Muscle of leg (tissue), 11 donors: ENCODE data around the gene CNNM2. TPM values are rescaled to one million over a fixed set of nuclear protein-coding genes. Genes with fewer than 3 reads are reported as not detected.
A peak's percentile ranks its signal among the peaks of the same experiment; 100 is the strongest.

Experiments used
- DNase-seq: peaks from one replicate; pipeline ENCODE4 v3.0.0; 2013
- H3K27ac ChIP-seq: one replicate; pipeline ENCODE4 v1.5.1; 2013; ENCODE audit warnings: mild to moderate bottlenecking, low read length, control low read depth
- H3K27me3 ChIP-seq: one replicate; pipeline ENCODE4 v1.6.1; 2013; ENCODE audit warnings: low read length; ENCODE audit not compliant: control insufficient read depth, insufficient read depth
- H3K36me3 ChIP-seq: one replicate; pipeline ENCODE4 v1.6.1; 2013; ENCODE audit warnings: low read length; ENCODE audit not compliant: control insufficient read depth, insufficient read depth
- H3K4me1 ChIP-seq: one replicate; pipeline ENCODE4 v1.6.1; 2013; ENCODE audit warnings: low read length; ENCODE audit not compliant: control insufficient read depth, insufficient read depth
- H3K4me3 ChIP-seq: one replicate; pipeline ENCODE4 v1.5.1; 2013; ENCODE audit warnings: low read length, control low read depth
- H3K9me3 ChIP-seq: replicated peaks from 2 replicates; pipeline ENCODE4 v1.6.1; 2013; ENCODE audit warnings: low read depth, low read length; ENCODE audit not compliant: control insufficient read depth
- WGBS: methylation state at CpG from one replicate; pipeline ENCODE4 v1.1.5; 2013; ENCODE audit warnings: missing lambda C conversion rate; ENCODE audit not compliant: insufficient coverage; 5-methylcytosine and 5-hydroxymethylcytosine counted together
- polyA plus RNA-seq, 8 donors: library from polyadenylated mRNA; unstranded; fragments of 120-200 nt; gene quantifications; one replicate each; pipeline versions ENCODE4 v1.2.1 to v1.2.3, GENCODE V29; 2013; ENCODE audit warnings: inconsistent platforms in 1 of 8, low replicate concordance in 1 of 8; ENCODE audit not compliant: insufficient read length in 8 of 8, insufficient read depth in 1 of 8
- total RNA-seq: library from RNA; stranded (reverse); fragments of 120-200 nt; gene quantifications from one replicate; pipeline ENCODE4 v1.2.4, GENCODE V29; 2013

The CNNM2 gene
- total and polyA plus RNA-seq, 9 donors, result 2.0 to 4.2 (median 3.5) TPM

- Histone ChIP-seq H3K9me3 (no peaks in the 10 kb centered on the region), H3K36me3 (no peaks in the 10 kb centered on the region), H3K4me3 (no peak overlapping the region), H3K4me1 (no peaks in the 10 kb centered on the region), H3K27me3 (no peaks in the 10 kb centered on the region), H3K27ac (no peak overlapping the region)
- WGBS, result no CpG with 5 or more reads among the region's 5 CpGs
- no peak for DNase-seq
Measured at GRCh38 chr10:103021900-103022293, 103.8 kb downstream of the CNNM2 start.

GRCh38 chr10:103025696-103026095 is 107.6 kb downstream of the CNNM2 start:
- H3K27me3 ChIP-seq, result no peaks in the 10 kb centered on the region
- no peaks in the 10 kb centered on the region for H3K4me1 ChIP-seq
- H3K9me3 ChIP-seq, result no peaks in the 10 kb centered on the region
- no peak for DNase-seq
- no peak overlapping the region for H3K4me3 ChIP-seq
- H3K36me3 ChIP-seq, result no peaks in the 10 kb centered on the region
- no peak overlapping the region for H3K27ac ChIP-seq
- WGBS, result no CpG with 5 or more reads among the region's 2 CpGs

- DNase-seq, result no peak
- H3K4me1 ChIP-seq, result no peaks in the 10 kb centered on the region
- H3K4me3 ChIP-seq, result no peak overlapping the region
- no CpG with 5 or more reads among the region's 2 CpGs for WGBS
- H3K9me3 ChIP-seq, result no peaks in the 10 kb centered on the region
- H3K36me3 ChIP-seq, result no peaks in the 10 kb centered on the region
- no peaks in the 10 kb centered on the region for H3K27me3 ChIP-seq
- no peak overlapping the region for H3K27ac ChIP-seq
Measured at GRCh38 chr10:103038570-103038969, 120.5 kb downstream of the CNNM2 start.

- H3K4me1 ChIP-seq, result peaks cover 4% of the 10 kb centered on the region
- no peaks in the 10 kb centered on the region for H3K36me3 ChIP-seq
- WGBS, result 75% methylated on average over 3 of the region's 4 CpGs
- H3K4me3 ChIP-seq, result no peak overlapping the region
- H3K9me3 ChIP-seq, result no peaks in the 10 kb centered on the region
- H3K27ac ChIP-seq, result no peak overlapping the region
- no peak for DNase-seq
- H3K27me3 ChIP-seq, result no peaks in the 10 kb centered on the region
Measured at GRCh38 chr10:103040418-103040817, 122.3 kb downstream of the CNNM2 start.

- 61% methylated on average over 3 of the region's 6 CpGs for WGBS
- no peaks in the 10 kb centered on the region for H3K27me3 ChIP-seq
- no peaks in the 10 kb centered on the region for H3K9me3 ChIP-seq
- H3K4me3 ChIP-seq, result no peak overlapping the region
- no peak overlapping the region for H3K27ac ChIP-seq
- H3K4me1 ChIP-seq, result peaks cover 4% of the 10 kb centered on the region
- H3K36me3 ChIP-seq, result no peaks in the 10 kb centered on the region
- DNase-seq, result no peak
Measured at GRCh38 chr10:103041391-103041790, 123.3 kb downstream of the CNNM2 start.

GRCh38 chr10:103042129-103042528 is 124.0 kb downstream of the CNNM2 start:
- 71% methylated on average over 4 of the region's 5 CpGs for WGBS

GRCh38 chr10:103042908-103043307 is 124.8 kb downstream of the CNNM2 start:
- Histone ChIP-seq H3K9me3 (no peaks in the 10 kb centered on the region), H3K4me1 (peaks cover 4% of the 10 kb centered on the region), H3K36me3 (no peaks in the 10 kb centered on the region), H3K27me3 (no peaks in the 10 kb centered on the region), H3K4me3 (no peak overlapping the region), H3K27ac (no peak overlapping the region)
- no peak for DNase-seq
- WGBS, result 73% methylated on average over 4 of the region's 7 CpGs

More at GRCh38 chr10:103042129-103042528, 124.0 kb downstream of the CNNM2 start:
- peaks cover 4% of the 10 kb centered on the region for H3K4me1 ChIP-seq
- no peaks in the 10 kb centered on the region for H3K27me3 ChIP-seq
- no peak overlapping the region for H3K4me3 ChIP-seq
- no peaks in the 10 kb centered on the region for H3K9me3 ChIP-seq
- no peaks in the 10 kb centered on the region for H3K36me3 ChIP-seq
- no peak overlapping the region for H3K27ac ChIP-seq
- no peak for DNase-seq

- peak overlapping the region; percentile 67 for H3K27ac ChIP-seq
- H3K4me3 ChIP-seq, result no peak overlapping the region
Measured at GRCh38 chr10:103044942-103045489, 126.9 kb downstream of the CNNM2 start.

GRCh38 chr10:103045961-103046360 is 127.9 kb downstream of the CNNM2 start:
- Histone ChIP-seq H3K36me3 (no peaks in the 10 kb centered on the region), H3K9me3 (no peaks in the 10 kb centered on the region), H3K27me3 (no peaks in the 10 kb centered on the region), H3K4me1 (peaks cover 4% of the 10 kb centered on the region), H3K4me3 (no peak overlapping the region), H3K27ac (no peak overlapping the region)
- no peak for DNase-seq
- WGBS, result no CpG with 5 or more reads among the region's 3 CpGs

More at GRCh38 chr10:103044942-103045489, 126.9 kb downstream of the CNNM2 start:
- Histone ChIP-seq H3K36me3 (no peaks in the 10 kb centered on the region), H3K27me3 (no peaks in the 10 kb centered on the region), H3K9me3 (no peaks in the 10 kb centered on the region), H3K4me1 (peaks cover 4% of the 10 kb centered on the region)
- WGBS, result 80% methylated on average over 1 of the region's 8 CpGs
- peak; percentile 75 for DNase-seq

- no CpG with 5 or more reads among the region's 3 CpGs for WGBS
- Histone ChIP-seq H3K36me3 (no peaks in the 10 kb centered on the region), H3K4me3 (no peak overlapping the region), H3K27ac (no peak overlapping the region), H3K27me3 (no peaks in the 10 kb centered on the region), H3K9me3 (no peaks in the 10 kb centered on the region), H3K4me1 (peaks cover 4% of the 10 kb centered on the region)
- DNase-seq, result no peak
Measured at GRCh38 chr10:103047381-103047780, 129.3 kb downstream of the CNNM2 start.

GRCh38 chr10:103049237-103049636 is 131.1 kb downstream of the CNNM2 start:
- 100% methylated on average over 2 of the region's 6 CpGs for WGBS
- DNase-seq, result no peak
- no peak overlapping the region for H3K4me3 ChIP-seq
- H3K4me1 ChIP-seq, result peaks cover 4% of the 10 kb centered on the region
- no peaks in the 10 kb centered on the region for H3K36me3 ChIP-seq
- no peaks in the 10 kb centered on the region for H3K9me3 ChIP-seq
- H3K27me3 ChIP-seq, result no peaks in the 10 kb centered on the region
- H3K27ac ChIP-seq, result no peak overlapping the region
